NCI-H2227 (cell line): ENCODE results near the gene CORO2A.
"Not testable (repeated sequence)": the region's sequence is repeated elsewhere in the genome, so short reads cannot be mapped to it uniquely, and the experiment has no call there.

Experiments used
- DNase-seq: peaks from one replicate; lab custom pipeline; 2025; ENCODE audit not compliant: unreplicated experiment; lab: John Stamatoyannopoulos, UW

CORO2A gene

DNA sequence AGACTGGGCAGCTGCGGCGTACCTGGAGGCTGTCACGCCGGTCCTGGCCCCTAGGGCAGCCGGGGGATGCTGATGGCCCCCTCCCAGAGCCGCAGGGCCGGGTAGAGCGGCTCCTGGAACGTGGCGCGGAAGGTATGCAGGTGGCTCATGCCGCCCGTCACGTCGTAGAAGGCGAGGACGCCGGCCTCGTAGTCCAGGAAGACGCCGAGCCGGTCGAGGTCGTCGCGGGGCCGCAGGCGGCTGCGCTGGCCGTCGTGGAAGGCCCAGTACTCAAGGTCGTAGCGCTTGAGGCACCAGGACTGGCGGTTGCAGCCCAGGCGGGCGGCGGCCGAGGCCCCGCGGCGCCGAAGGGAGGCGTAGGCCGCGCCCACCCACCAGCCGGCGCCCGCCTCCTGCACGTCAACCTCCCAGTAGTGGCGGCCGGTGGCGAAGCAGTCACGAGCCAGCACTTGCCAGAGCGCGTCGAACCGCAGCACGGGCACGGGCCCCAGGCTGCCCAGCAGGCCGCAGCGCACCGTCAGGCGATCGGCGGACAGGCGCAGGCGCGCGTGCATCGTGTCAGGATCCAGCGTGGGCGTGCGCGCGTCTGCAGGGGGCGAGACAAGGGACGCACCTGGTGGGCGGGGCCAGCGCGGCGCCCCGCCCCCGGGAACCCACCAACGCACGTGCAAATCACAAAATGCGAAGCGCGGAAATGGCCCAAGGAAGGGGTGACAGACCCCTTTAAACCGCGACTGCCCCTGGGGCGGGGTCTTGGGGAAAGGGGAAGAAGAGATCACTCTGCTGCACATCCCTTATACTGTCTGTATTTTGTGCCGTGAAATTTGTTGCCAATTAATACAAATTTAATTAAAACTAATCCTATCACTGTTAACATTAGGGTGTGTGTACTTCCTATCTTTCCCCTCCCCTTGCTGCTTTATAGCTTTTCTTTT is 104.8 kb downstream of the CORO2A start:
- no peak for DNase-seq

- DNase-seq: no peak
Measured at GRCh38 chr9:98086461-98086860, 106.0 kb downstream of the CORO2A start.

- no peak for DNase-seq
Measured at GRCh38 chr9:98085944-98086343, 106.5 kb downstream of the CORO2A start.

DNA sequence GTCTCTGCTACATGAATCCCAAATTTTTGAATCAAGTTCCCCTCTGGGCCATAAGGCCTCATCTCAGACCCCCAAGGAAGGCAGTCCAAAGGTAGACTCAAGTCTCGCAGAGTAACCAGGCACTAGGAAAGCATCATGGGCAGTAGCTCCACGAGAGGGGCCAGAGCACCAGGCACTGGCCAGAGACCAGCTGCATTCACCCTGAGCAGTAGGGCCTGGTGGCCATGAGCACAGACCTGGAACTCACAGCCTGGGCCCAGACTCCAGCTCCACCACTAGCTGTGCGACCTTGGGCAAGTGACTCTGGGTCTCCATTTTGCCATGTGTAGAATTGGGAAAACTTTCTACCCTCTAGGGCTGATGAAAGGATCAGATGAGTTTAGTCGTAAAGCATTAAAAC is 107.4 kb downstream of the CORO2A start:
- no peak for DNase-seq

DNA sequence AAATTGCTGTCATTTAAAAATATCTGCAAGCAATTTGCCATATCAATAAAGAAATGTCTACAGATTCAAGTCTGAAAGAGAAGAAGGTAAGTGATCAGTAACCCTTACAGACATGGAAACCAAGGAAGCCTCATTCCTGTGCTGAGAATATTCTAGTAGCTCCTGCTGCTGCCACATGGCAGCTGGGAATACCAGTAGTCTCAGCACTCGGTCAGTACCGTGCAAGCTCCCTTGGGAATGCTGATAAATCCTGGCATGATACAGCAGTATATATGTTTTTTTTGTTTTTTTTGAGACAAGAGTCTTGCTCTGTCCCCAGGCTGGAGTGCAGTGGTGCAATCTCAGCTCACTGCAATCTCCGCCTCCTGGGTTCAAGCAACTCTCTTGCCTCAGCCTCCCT is 108.0 kb downstream of the CORO2A start:
- no peak for DNase-seq

- no peak for DNase-seq
Measured at GRCh38 chr9:98083566-98084183, 108.8 kb downstream of the CORO2A start.

DNA sequence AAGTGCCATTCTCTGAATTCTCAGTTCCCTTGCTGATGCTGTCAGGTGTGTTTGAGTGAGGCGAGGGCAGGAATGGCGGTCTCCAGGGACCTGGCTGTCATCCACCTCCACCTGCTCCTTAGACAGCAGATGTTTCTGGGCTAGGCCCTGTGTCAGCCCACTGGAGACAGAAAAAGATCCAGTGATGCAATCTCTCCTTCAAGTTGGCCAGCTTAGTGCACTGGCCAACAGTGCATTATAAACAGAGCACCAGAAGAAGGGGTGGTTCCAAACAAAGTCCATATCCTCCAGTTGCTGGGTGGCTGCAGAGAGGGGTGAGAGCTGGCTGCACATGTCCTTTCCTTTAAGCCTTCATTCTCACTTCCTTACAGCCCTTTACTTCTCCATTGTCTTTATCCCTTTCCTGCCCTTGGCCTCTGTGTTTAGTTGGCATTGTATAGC is 109.4 kb downstream of the CORO2A start:
- no peak for DNase-seq

- no peak for DNase-seq
Measured at GRCh38 chr9:98081477-98082219, 110.8 kb downstream of the CORO2A start.

GRCh38 chr9:98080780-98081179 is 111.7 kb downstream of the CORO2A start:
- DNase-seq: no peak

DNA sequence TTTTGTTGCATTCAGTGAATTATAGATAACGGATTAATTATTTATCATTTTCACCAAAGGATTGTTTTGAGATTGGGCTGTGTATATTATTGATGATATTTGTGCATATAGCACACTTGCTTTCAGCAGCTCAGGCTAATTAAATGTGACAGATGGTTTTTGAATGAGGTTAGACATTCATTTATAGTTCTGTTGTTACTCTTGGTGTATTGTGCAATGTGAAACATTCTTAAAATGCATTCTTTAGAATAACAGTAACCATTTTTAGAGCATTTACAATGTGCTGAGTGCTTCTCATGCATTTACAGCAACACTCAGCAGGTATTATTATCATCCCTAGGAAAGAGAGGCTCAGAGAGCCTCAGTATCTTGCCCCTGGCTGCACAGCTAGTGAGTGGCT is 112.1 kb downstream of the CORO2A start:
- DNase-seq: no peak

DNA sequence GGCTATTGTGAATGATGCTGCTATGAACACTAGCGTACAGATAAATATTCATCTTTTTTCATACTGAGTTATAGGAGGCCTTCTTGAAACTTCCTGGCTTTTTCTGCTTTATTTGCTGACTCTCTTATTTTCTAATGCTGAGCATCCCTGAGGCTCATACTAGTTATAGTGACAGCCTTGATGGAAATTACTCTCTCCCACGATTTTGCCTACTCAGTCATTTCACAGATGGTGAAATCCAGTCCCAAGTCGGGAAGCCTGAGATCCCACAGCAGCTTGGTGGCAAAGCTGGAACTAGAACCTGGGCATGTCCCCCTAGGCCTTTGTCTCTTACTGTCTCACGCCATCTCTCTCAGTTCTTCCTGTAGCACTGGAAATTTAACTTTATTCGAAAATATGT is 113.5 kb downstream of the CORO2A start:
- DNase-seq: no peak

DNA sequence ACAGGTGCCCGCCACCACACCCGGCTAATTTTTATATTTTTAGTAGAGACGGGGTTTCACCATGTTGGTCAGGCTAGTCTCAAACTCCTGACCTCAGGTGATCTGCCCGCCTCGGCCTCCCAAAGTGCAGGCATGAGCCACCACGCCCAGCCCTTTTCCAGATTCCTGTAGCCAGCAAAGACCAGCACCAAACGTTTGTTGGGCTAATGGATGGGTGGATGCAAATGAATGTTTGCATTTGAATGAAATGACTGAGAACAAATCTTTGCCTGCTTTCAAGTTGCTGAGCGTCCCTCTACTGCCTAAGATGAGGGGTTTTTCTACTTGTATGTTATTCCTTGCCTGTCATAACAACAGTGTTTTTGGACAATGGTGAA is 115.9 kb downstream of the CORO2A start:
- not testable (repeated sequence) for DNase-seq

DNA sequence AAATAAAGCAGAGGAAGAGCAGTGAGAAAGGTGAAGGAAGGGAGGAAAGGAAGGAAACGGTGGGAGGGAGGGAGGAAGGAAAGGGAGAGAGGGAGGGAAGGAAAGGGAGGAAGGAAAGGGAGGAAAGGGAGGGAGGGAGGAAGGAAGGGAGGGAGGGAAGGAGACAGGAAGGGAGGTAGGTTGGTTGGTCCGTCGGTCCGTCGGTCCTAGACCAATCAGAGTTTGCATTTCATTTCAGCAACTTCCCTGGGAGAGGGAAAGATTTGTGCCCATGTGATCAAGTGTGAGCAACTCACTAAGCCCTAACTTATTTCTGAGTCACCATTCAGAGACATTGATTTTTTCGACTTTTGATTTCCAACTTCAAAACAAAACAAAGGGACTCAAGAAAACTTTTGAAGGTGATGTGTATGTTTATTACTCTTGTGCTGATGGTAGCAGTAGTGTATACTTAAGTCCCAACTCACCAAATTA is 117.1 kb downstream of the CORO2A start:
- DNase-seq: no peak

DNA sequence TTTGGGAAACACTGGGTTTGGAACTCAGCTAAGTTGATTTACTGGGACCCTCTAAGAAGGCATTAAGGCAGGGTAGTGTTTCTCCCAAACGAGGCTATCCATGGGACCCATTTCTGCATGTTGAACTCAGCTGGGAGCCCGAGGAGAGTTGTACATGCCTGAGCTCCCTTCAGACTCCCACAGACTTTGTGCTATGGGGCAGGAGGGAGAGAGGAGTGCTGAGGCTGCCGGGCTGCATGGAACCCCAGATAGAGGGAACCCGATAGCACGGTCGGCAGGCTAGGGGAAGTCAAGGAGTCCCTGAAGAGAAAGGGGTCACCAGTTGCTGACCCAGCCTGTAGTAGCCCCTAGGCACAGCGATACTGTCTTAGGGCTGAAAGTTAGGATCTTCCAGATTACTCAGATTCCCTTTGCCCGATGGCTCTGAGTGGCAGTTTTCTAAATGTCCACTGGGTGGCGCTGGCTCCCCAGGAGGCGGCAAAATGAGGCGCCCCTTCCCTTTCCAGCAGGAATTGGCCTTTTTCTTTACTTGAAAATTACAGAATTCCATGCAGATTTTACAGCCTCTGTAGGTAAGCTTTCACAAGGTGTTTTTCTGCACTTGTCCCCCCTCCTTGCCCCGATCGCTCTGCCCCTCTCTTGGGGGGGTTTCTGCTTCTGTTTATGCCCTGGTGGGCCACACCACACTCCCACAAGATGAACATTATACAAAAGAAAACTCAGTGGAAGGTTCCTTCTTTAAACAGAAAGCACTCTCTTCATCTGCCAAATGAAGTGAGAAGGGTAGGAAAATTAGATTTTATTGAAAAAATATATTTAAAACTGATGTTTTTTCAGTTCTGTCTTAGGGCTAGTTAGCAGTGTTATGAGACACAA is 118.1 kb downstream of the CORO2A start:
- peak; percentile 63 for DNase-seq

GRCh38 chr9:98071737-98072136 is 120.7 kb downstream of the CORO2A start:
- DNase-seq: no peak
